Tibial nerve (tissue), 4 donors: ENCODE results near the gene PRAC2. TPM values are rescaled to one million over a fixed set of nuclear protein-coding genes. Genes with fewer than 3 reads are reported as not detected.

Source experiments
- DNase-seq, 2 donors: peaks; one replicate each; pipeline ENCODE4 v3.0.0-alpha.2; 2019; ENCODE audit warnings: low spot score in 2 of 2
- H3K27ac ChIP-seq, 4 donors: fragments of 200-600 bp; sonication (generic) in 3 of 4; one replicate each; pipeline ENCODE4 v1.5.1; 2017 to 2019; ENCODE audit warnings: mild to moderate bottlenecking in 1 of 4
- H3K27me3 ChIP-seq, 2 donors: fragments of 200-600 bp; sonication (generic) in 1 of 2; one replicate each; pipeline versions ENCODE4 v1.5.1 to v1.6.0; 2017 to 2019
- H3K36me3 ChIP-seq, 3 donors: fragments of 200-600 bp; sonication (generic); one replicate each; pipeline ENCODE4 v1.5.1; 2018 to 2019
- H3K4me1 ChIP-seq, 4 donors: fragments of 200-600 bp; sonication (generic) in 3 of 4; one replicate each; pipeline ENCODE4 v1.5.1; 2017 to 2019
- H3K4me3 ChIP-seq, 4 donors: fragments of 200-600 bp; sonication (generic) in 3 of 4; one replicate each; pipeline ENCODE4 v1.5.1; 2017 to 2019; ENCODE audit warnings: mild to moderate bottlenecking in 1 of 4, moderate library complexity in 1 of 4
- H3K9me3 ChIP-seq, 4 donors: fragments of 200-600 bp; sonication (generic) in 3 of 4; one replicate each; pipeline ENCODE4 v1.5.1; 2017 to 2019
- CTCF ChIP-seq, 5 experiments: fragments of 200-600 bp in 3 of 5; fragments of 450-650 bp in 2 of 5; sonication (generic) in 3 of 5; IDR thresholded peaks; one replicate each; pipeline ENCODE4 v1.5.1; 2016 to 2019; ENCODE audit warnings: antibody characterized with exemption in 5 of 5, mild to moderate bottlenecking in 3 of 5, moderate library complexity in 2 of 5
- EP300 ChIP-seq, 2 donors: sonication (generic); formaldehyde crosslinking; IDR thresholded peaks; one replicate each; pipeline ENCODE4 v1.6.1; 2017; ENCODE audit warnings: antibody characterized with exemption in 2 of 2, mild to moderate bottlenecking in 1 of 2
- POLR2A ChIP-seq, 2 donors: fragments of 450-650 bp; IDR thresholded peaks; one replicate each; pipeline ENCODE4 v1.6.1; 2017; ENCODE audit warnings: antibody characterized with exemption in 2 of 2, mild to moderate bottlenecking in 2 of 2, moderate library complexity in 2 of 2
- WGBS, 2 donors: methylation state at CpG; one replicate each; pipeline ENCODE4 v1.1.5; 2018; 5-methylcytosine and 5-hydroxymethylcytosine counted together
- total RNA-seq, 4 donors: library from RNA; depleted of rRNA; stranded (reverse); fragments of >200 nt; gene quantifications; one replicate each; pipeline ENCODE4 v1.1.0, GENCODE V29; 2016

The PRAC2 gene
- total RNA-seq, 4 donors from 2014 or later: not detected

GRCh38 chr17:48729335-48730239, 6.6 kb downstream of the PRAC2 start:
- Histone ChIP-seq H3K4me3 (no peak overlapping the region), H3K36me3 (no peaks in the 10 kb centered on the region), H3K4me1 (peaks cover 0 to 37% (median 17%) of the 10 kb centered on the region in 4 donors), H3K9me3 (no peaks in the 10 kb centered on the region), H3K27me3 (peaks cover 0 to 100% of the 10 kb centered on the region in 2 donors), H3K27ac (no peak overlapping the region)
- DNase-seq: no peak
- WGBS, 2 donors: 6 to 7% methylated on average over 19 of the region's 19 CpGs
- TF ChIP-seq POLR2A (IDR thresholded peaks at IDR 0.05) (no peak), EP300 (IDR thresholded peaks at IDR 0.05) (no peak), CTCF (IDR thresholded peaks at IDR 0.05) (no peak)

GRCh38 chr17:48730240-48730550, 7.2 kb downstream of the PRAC2 start:
- 41 to 49% methylated on average over 3 of the region's 3 CpGs for WGBS, 2 donors
- Histone ChIP-seq H3K27ac (no peak overlapping the region), H3K36me3 (no peaks in the 10 kb centered on the region), H3K27me3 (peaks cover 0 to 100% of the 10 kb centered on the region in 2 donors), H3K9me3 (no peaks in the 10 kb centered on the region), H3K4me3 (no peak overlapping the region), H3K4me1 (peaks cover 0 to 31% (median 14%) of the 10 kb centered on the region in 4 donors)
- TF ChIP-seq POLR2A (IDR thresholded peaks at IDR 0.05) (no peak), EP300 (IDR thresholded peaks at IDR 0.05) (no peak), CTCF (IDR thresholded peaks at IDR 0.05) (no peak)
- no peak for DNase-seq

GRCh38 chr17:48731355-48731754, 8.4 kb downstream of the PRAC2 start:
- Histone ChIP-seq H3K27me3 (peaks cover 0 to 100% of the 10 kb centered on the region in 2 donors), H3K4me1 (peaks cover 0 to 27% (median 14%) of the 10 kb centered on the region in 4 donors), H3K4me3 (no peak overlapping the region), H3K36me3 (no peaks in the 10 kb centered on the region), H3K27ac (no peak overlapping the region), H3K9me3 (no peaks in the 10 kb centered on the region)
- no peak for DNase-seq
- TF ChIP-seq EP300 (IDR thresholded peaks at IDR 0.05): no peak
- TF ChIP-seq POLR2A (IDR thresholded peaks at IDR 0.05): no peak
- TF ChIP-seq CTCF (IDR thresholded peaks at IDR 0.05): no peak

GRCh38 chr17:48732688-48733629, 10.0 kb downstream of the PRAC2 start:
- Histone ChIP-seq H3K9me3 (no peaks in the 10 kb centered on the region), H3K36me3 (no peaks in the 10 kb centered on the region), H3K4me3 (no peak overlapping the region), H3K27ac (no peak overlapping the region), H3K27me3 (peaks cover 0 to 100% of the 10 kb centered on the region in 2 donors), H3K4me1 (peaks cover 0 to 27% (median 14%) of the 10 kb centered on the region in 4 donors)
- no peak for DNase-seq
- WGBS, 2 donors: 4% methylated on average over 29 to 50 of the region's 50 CpGs
- no peak for TF ChIP-seq POLR2A (IDR thresholded peaks at IDR 0.05)
- TF ChIP-seq EP300 (IDR thresholded peaks at IDR 0.05): no peak
- TF ChIP-seq CTCF (IDR thresholded peaks at IDR 0.05): no peak
